Measurements from ENCODE around the gene DENND4C.
"Not testable (repeated sequence)": the region's sequence is repeated elsewhere in the genome, so short reads cannot be mapped to it uniquely, and the experiment has no call there.

Gene DENND4C

GRCh38 chr9:19230355-19231125, at the start of gene DENND4C:
Gene DENND4C, plus strand, starts transcription at chr9:19230693. Its CDS starts 45,482 bp downstream, at chr9:19276175.
- peak; percentile 68 for DNase-seq

GRCh38 chr9:19180991-19181390, 49.5 kb upstream of the DENND4C start:
- DNase-seq = no peak

GRCh38 chr9:19181561-19181960, 48.9 kb upstream of the DENND4C start:
- no peak for DNase-seq

GRCh38 chr9:19184144-19184917, 46.2 kb upstream of the DENND4C start:
- DNase-seq = no peak

GRCh38 chr9:19185191-19185590, 45.3 kb upstream of the DENND4C start:
- no peak for DNase-seq

GRCh38 chr9:19186232-19186631, 44.3 kb upstream of the DENND4C start:
- DNase-seq = no peak

- DNase-seq = no peak
Measured at GRCh38 chr9:19188771-19189170, 41.7 kb upstream of the DENND4C start.

GRCh38 chr9:19192202-19193028, 38.1 kb upstream of the DENND4C start:
- no peak for DNase-seq

GRCh38 chr9:19193029-19193324, 37.5 kb upstream of the DENND4C start:
- no peak for DNase-seq

GRCh38 chr9:19193358-19193973, 37.0 kb upstream of the DENND4C start:
- DNase-seq = not testable (repeated sequence)

GRCh38 chr9:19198406-19198805, 32.1 kb upstream of the DENND4C start:
- no peak for DNase-seq

- no peak for DNase-seq
Measured at GRCh38 chr9:19199012-19199411, 31.5 kb upstream of the DENND4C start.

- DNase-seq = no peak
Measured at GRCh38 chr9:19200229-19200628, 30.3 kb upstream of the DENND4C start.

- peak; percentile 15 for DNase-seq
Measured at GRCh38 chr9:19201899-19202891, 28.3 kb upstream of the DENND4C start.

- no peak for DNase-seq
Measured at GRCh38 chr9:19203058-19203457, 27.4 kb upstream of the DENND4C start.

- no peak for DNase-seq
Measured at GRCh38 chr9:19208653-19209052, 21.8 kb upstream of the DENND4C start.

- DNase-seq = no peak
Measured at GRCh38 chr9:19209188-19209587, 21.3 kb upstream of the DENND4C start.

- no peak for DNase-seq
Measured at GRCh38 chr9:19213823-19214222, 16.7 kb upstream of the DENND4C start.

GRCh38 chr9:19216466-19216865, 14.0 kb upstream of the DENND4C start:
- no peak for DNase-seq

- DNase-seq = no peak
Measured at GRCh38 chr9:19221326-19221725, 9.2 kb upstream of the DENND4C start.

GRCh38 chr9:19223724-19224123, 6.8 kb upstream of the DENND4C start:
- no peak for DNase-seq

GRCh38 chr9:19224563-19224962, 5.9 kb upstream of the DENND4C start:
- no peak for DNase-seq

Data from DMS153 (cell line).